ENCODE data around the gene FOXP2.
"Not testable (repeated sequence)": the region's sequence is repeated elsewhere in the genome, so short reads cannot be mapped to it uniquely, and the experiment has no call there.

FOXP2 gene

DNA sequence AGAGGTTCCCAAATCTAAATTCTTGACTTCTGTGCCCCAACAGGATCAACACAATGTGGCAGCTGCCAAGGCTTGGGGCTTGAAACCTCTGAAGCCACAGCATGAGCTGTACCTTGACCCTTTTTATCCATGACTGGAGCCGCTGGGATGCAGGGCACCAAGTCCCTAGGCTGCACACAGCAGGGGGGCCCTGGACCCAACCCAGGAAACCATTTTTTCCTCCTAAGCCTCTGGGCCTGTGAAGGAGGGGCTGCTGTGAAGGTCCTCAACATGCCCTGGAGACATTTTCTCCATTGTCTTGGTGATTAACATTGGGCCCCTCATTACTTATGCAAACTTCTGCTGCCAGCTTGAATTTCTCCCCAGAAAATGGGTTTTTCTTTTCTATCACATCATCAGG lies 72.6 kb downstream of the FOXP2 start:
- Histone ChIP-seq H2AFZ (ENCODE audit: low read length) (no peak overlapping the region), H3K36me3 (ENCODE audit: insufficient read depth, low read length) (no peaks in the 10 kb centered on the region), H3K4me1 (ENCODE audit: insufficient read depth, low read length, severe bottlenecking) (no peaks in the 10 kb centered on the region), H3K27ac (ENCODE audit: low read depth, low read length, poor library complexity, severe bottlenecking) (no peak overlapping the region), H3K79me2 (ENCODE audit: insufficient read depth, low read length) (no peaks in the 10 kb centered on the region), H3K27me3 (ENCODE audit: insufficient read depth, low read length) (no peaks in the 10 kb centered on the region), H3K9me3 (ENCODE audit: low read length) (no peaks in the 10 kb centered on the region), H3K9ac (ENCODE audit: low read length) (no peak overlapping the region), H3K4me3 (ENCODE audit: low read depth, low read length, poor library complexity, severe bottlenecking) (no peak overlapping the region), H4K20me1 (ENCODE audit: insufficient read depth, low read length) (no peaks in the 10 kb centered on the region), H3K9me2 (ENCODE audit: low read depth, low read length) (no peaks in the 10 kb centered on the region), H3F3A (ENCODE audit: insufficient read depth, low read length) (no peaks in the 10 kb centered on the region), H3K4me2 (ENCODE audit: low read length) (no peak overlapping the region)
- TF ChIP-seq EZH2 (IDR thresholded peaks at IDR 0.05; ENCODE audit: borderline replicate concordance, low read length) = no peak
- no peak for TF ChIP-seq CTCF (IDR thresholded peaks at IDR 0.05; ENCODE audit: low read length)

DNA sequence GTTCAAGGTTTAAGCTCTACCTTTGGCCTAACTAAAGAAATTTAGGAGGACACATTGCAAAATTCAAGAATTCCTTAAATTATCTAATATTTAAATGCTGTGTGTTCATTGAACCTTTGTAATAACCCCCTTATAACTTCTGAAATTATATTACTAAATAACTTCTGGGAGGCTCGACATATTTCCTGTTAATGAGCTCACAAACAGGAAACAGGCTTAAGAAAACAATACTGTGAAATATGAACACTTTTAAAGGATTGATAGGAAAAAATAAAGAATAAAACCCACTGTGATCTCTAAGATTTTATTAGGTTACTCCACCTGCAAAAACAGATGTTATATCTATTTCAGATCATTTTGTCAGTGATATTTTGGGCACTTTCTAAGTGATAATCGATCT lies 74.1 kb downstream of the FOXP2 start:
- H3K4me1 ChIP-seq (ENCODE audit: insufficient read depth, low read length, severe bottlenecking) = no peaks in the 10 kb centered on the region
- H3K4me2 ChIP-seq (ENCODE audit: low read length) = no peak overlapping the region
- no peak overlapping the region for H3K4me3 ChIP-seq (ENCODE audit: low read depth, low read length, poor library complexity, severe bottlenecking)
- H3K9me2 ChIP-seq (ENCODE audit: low read depth, low read length) = no peaks in the 10 kb centered on the region
- no peak overlapping the region for H3K9ac ChIP-seq (ENCODE audit: low read length)
- no peak overlapping the region for H3K27ac ChIP-seq (ENCODE audit: low read depth, low read length, poor library complexity, severe bottlenecking)
- no peaks in the 10 kb centered on the region for H4K20me1 ChIP-seq (ENCODE audit: insufficient read depth, low read length)
- H3K79me2 ChIP-seq (ENCODE audit: insufficient read depth, low read length) = no peaks in the 10 kb centered on the region
- no peaks in the 10 kb centered on the region for H3K36me3 ChIP-seq (ENCODE audit: insufficient read depth, low read length)
- no peak overlapping the region for H2AFZ ChIP-seq (ENCODE audit: low read length)
- no peaks in the 10 kb centered on the region for H3F3A ChIP-seq (ENCODE audit: insufficient read depth, low read length)
- no peaks in the 10 kb centered on the region for H3K9me3 ChIP-seq (ENCODE audit: low read length)
- TF ChIP-seq CTCF (IDR thresholded peaks at IDR 0.05; ENCODE audit: low read length) = no peak
- TF ChIP-seq EZH2 (IDR thresholded peaks at IDR 0.05; ENCODE audit: borderline replicate concordance, low read length) = no peak
- no peaks in the 10 kb centered on the region for H3K27me3 ChIP-seq (ENCODE audit: insufficient read depth, low read length)

DNA sequence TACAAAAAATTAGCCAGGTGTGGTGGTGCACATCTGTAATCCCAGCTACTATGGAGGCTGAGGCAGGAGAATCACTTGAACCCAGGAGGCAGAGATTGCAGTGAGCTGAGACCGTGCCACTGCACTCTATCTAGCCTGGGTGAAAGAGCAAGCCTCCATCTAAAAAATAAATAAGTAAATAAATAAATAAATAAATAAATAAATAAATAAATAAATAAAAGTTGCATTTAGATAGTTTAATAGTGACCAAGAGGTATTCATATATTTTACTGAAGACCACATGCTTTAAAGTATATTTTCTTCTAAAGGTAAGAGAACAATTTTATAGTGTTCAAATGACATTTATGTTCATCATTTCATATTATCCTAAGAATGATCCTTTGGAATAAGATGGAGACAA lies 82.9 kb downstream of the FOXP2 start:
- not testable (repeated sequence) for H3F3A ChIP-seq (ENCODE audit: insufficient read depth, low read length); H4K20me1 ChIP-seq (ENCODE audit: insufficient read depth, low read length); H3K9ac ChIP-seq (ENCODE audit: low read length); H2AFZ ChIP-seq (ENCODE audit: low read length); H3K4me3 ChIP-seq (ENCODE audit: low read depth, low read length, poor library complexity, severe bottlenecking); H3K9me3 ChIP-seq (ENCODE audit: low read length); H3K4me1 ChIP-seq (ENCODE audit: insufficient read depth, low read length, severe bottlenecking); H3K36me3 ChIP-seq (ENCODE audit: insufficient read depth, low read length); H3K4me2 ChIP-seq (ENCODE audit: low read length); H3K79me2 ChIP-seq (ENCODE audit: insufficient read depth, low read length); H3K27ac ChIP-seq (ENCODE audit: low read depth, low read length, poor library complexity, severe bottlenecking); H3K27me3 ChIP-seq (ENCODE audit: insufficient read depth, low read length); H3K9me2 ChIP-seq (ENCODE audit: low read depth, low read length)

GRCh38 chr7:114502454-114503254 lies 88.0 kb downstream of the FOXP2 start:
- no peaks in the 10 kb centered on the region for H3K9me2 ChIP-seq (ENCODE audit: low read depth, low read length)
- H3K79me2 ChIP-seq (ENCODE audit: insufficient read depth, low read length) = no peaks in the 10 kb centered on the region
- H3K4me2 ChIP-seq (ENCODE audit: low read length) = no peak overlapping the region

More at GRCh38 chr7:114502454-114503254, 88.0 kb downstream of the FOXP2 start:
- Histone ChIP-seq H3K4me1 (ENCODE audit: insufficient read depth, low read length, severe bottlenecking) (no peaks in the 10 kb centered on the region), H4K20me1 (ENCODE audit: insufficient read depth, low read length) (no peaks in the 10 kb centered on the region), H3K9ac (ENCODE audit: low read length) (no peak overlapping the region), H3F3A (ENCODE audit: insufficient read depth, low read length) (no peaks in the 10 kb centered on the region), H2AFZ (ENCODE audit: low read length) (no peak overlapping the region), H3K4me3 (ENCODE audit: low read depth, low read length, poor library complexity, severe bottlenecking) (no peak overlapping the region), H3K9me3 (ENCODE audit: low read length) (no peaks in the 10 kb centered on the region), H3K36me3 (ENCODE audit: insufficient read depth, low read length) (no peaks in the 10 kb centered on the region), H3K27ac (ENCODE audit: low read depth, low read length, poor library complexity, severe bottlenecking) (no peak overlapping the region), H3K27me3 (ENCODE audit: insufficient read depth, low read length) (no peaks in the 10 kb centered on the region)
- TF ChIP-seq EZH2 (IDR thresholded peaks at IDR 0.05; ENCODE audit: borderline replicate concordance, low read length) = no peak
- no peak for TF ChIP-seq CTCF (IDR thresholded peaks at IDR 0.05; ENCODE audit: low read length)
